ENCODE data around the gene SPINK8.

GRCh38 chr3:48334605-48335004, 1.1 kb upstream of the SPINK8 start:
- TF ChIP-seq CTCF (IDR thresholded peaks at IDR 0.05), result no peak
- TF ChIP-seq EZH2 (IDR thresholded peaks at IDR 0.05; ENCODE audit: borderline replicate concordance, insufficient read depth, low read depth, low read length, poor library complexity, severe bottlenecking), result no peak

Data from B cell (primary cell).